GM19328 (cell line): ENCODE measurements around the gene RRAGD.
A peak's percentile ranks its signal among the peaks of the same experiment; 100 is the strongest.

ENCODE experiments used
- ATAC-seq: cut with Tn5 transposase; IDR thresholded peaks from one replicate; pipeline ENCODE4 v1.9.1; 2021; ENCODE audit warnings: mild to moderate bottlenecking, moderate library complexity; ENCODE audit not compliant: unreplicated experiment

The RRAGD gene, protein sequence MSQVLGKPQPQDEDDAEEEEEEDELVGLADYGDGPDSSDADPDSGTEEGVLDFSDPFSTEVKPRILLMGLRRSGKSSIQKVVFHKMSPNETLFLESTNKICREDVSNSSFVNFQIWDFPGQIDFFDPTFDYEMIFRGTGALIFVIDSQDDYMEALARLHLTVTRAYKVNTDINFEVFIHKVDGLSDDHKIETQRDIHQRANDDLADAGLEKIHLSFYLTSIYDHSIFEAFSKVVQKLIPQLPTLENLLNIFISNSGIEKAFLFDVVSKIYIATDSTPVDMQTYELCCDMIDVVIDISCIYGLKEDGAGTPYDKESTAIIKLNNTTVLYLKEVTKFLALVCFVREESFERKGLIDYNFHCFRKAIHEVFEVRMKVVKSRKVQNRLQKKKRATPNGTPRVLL

DNA sequence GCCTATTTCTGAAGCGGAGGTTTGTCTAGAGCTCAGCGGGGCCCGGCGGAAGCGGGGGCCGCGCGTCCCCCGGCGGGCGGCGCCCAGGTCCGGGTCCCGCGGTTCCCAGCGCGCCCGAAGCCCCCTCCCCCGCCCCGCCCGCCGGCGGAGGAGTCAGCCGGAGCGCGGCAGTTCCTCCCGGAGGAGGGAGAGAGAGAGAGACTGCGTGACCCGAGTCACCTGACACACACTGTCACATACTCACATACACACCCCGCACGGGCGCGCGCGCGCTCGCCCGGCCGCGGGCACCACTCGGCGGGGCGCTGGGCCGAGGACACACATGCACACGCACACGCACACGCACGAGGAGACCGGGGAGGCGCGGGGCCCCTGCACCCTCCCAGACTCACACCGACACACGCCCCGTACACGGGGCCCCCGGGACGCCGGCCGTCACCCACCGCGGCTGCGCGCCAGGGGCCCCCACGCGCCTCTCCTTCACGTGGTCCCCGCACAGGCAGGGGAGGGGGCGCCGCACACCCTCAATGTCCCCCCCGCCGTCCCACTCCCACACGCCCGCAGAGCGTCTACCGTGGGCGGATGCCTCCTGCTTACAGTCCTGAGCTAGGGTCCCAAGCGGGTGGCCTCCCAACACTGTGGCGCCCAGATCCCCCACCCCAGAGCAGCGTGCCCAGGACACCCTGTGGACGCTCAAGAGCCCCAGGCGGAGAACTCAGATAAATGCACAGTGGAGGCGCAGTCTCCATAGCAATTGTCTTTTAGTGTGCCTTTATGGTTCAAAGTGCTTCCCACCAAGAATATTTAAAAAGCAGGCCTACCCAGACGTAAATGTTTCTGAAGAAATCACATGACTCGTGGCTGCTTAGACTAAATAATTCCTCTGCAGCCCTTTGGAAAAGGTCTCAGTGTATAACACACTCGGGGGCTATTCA is at the start of gene RRAGD:
TSS of gene RRAGD (minus strand) at position 203 of the 935 bp plus-strand sequence. CDS start 280 bp downstream, outside the sequence.
- peak; percentile 68 for ATAC-seq

DNA sequence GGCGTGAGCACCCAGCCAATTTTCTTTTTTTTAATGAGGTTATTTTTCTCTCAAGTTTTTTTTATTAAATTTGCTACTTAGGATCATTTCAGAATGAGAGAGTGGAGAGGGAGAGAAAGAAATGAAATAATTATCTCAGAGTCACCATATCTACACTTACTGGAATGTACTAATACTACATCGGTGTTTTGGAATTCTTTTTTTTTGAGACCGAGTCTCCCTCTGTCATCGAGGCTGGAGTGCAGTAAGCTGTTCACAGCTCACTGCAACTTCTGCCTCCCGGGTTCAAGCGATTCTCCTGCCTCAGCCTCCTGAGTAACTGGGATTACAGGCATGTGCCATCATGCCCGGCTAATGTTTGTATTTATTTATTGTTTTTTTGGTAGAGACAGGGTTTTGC is 48.6 kb upstream of the RRAGD start:
- no peak for ATAC-seq

DNA sequence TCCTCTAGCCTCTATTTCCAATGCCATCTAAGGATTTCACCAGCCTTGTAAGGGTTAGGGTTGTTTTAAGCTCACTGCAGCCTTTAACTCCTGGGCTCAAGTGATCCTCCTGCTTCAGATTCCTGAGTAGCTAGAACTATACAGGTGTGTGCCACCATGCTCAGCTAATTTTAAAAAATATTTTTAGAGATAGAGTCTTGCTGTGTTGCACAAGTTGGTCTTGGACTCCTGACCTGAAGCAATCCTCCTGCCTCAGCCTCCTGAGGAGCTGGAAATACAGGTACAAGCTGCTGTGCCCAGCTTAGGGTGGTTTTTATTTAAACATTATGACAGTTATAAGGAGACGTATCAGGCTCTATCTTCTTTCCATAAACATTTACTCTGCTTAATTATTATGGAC is 47.4 kb upstream of the RRAGD start:
- ATAC-seq: no peak

DNA sequence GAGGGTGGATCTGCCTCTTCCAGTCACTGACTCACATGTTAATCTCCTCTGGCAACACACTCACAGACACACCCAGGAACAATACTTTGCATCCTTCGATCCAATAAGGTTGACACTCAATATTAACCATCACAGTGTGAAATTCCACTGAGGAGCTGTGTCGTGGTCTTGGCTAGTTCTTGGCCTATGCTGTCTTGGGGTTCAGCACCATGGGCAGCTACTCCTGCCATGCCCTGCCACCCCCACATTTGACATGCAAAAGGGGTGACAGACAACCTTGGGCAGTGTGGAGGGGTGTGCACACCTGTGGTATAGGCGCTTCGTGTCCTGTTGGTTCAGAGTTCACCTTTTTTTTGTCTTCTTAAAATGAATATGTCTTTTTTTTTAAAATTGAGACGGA is 46.6 kb upstream of the RRAGD start:
- ATAC-seq: no peak

DNA sequence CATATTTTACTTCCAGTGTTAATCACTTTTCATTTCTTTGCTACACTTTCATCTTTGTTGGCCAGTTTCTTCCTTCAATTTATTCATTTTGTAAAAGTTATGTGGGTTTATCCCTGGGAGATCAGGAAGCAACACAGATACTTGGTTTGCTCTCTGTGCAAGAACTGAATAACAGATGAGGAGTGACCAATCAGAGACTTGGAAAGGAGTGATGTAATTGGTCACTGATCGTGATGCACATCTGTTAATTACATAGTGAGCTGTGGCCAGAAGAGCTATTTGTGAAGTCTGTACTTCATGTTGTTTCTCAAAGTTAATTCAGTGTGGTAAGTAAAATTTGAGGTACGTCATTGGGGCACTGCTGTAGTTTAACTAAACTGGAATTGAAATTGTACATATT is 42.2 kb upstream of the RRAGD start:
- no peak for ATAC-seq

DNA sequence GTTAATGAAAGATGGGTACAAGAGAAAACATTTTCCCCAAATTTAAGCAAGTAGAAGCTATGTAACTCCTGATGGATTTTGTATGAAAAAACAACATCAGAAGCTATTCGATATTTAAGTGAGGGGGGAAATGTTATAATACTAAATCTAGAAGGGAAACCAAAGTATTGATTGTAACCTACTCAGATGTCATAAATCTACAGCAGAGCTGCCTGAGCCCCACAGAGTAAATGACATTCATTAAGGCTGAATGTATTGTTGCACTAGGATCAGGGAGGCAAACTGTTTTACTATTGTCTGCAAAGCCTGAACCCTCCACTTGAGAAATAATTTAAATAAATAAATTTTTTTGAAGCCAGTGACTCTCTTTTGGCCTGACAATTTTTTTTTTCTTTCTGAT is 40.2 kb upstream of the RRAGD start:
- no peak for ATAC-seq

DNA sequence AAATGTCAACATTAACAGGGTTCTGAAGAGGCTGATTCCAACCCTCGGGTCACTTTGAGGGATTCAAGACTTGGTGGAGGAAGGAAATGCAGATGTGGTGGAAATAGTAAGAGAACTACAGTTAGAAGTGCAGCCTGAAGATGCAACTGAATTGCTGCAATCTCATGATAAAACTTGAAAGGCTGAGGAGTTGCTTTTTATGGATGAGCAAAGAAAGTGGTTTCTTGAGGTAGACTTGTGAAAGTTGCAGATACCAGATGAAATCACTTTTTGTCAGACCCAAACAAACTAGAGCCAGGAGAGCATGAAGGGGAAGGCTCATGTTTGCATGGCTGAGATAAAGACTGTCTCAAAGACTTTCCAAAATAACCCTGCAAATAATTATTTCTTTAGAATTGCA is 37.1 kb upstream of the RRAGD start:
- ATAC-seq: no peak

DNA sequence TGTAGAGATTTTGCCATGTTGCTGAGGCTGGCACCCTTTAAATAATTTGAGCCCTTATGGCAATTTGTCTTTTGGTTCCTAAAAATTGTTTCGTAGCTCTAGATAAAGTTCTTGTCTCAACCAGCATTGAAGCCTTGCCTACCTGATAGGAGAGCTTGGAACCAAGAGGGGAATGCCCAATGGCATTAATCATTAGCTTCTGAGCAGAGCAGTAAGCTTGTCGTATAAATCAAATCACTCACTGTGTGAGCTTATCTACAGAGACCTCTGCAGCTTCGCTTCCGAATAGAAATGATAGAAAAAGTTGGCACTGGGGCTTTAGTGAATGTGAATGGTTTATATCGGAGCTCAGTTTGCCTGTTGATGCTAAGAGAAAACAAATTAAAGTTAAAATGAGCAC is 31.6 kb upstream of the RRAGD start:
- ATAC-seq: no peak

DNA sequence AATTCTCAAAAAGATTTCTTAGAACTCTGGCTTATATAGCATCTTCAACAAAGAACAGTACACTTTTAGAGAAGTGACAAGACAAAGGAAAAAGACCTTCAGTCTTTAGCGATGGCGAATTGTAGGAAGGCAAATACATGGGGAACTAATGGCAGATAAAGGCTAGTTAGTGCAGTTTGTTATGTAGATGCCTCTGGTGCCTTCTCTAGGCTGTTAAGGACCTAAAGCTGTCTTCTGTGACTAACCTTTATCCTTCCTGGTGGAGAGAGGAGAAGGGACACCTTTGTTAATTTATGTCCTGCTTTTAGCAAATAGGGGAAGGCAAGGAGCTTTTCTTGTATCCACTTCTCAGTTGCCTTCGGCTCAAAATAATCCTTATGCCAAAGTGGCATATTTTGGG is 28.1 kb upstream of the RRAGD start:
- ATAC-seq: no peak

DNA sequence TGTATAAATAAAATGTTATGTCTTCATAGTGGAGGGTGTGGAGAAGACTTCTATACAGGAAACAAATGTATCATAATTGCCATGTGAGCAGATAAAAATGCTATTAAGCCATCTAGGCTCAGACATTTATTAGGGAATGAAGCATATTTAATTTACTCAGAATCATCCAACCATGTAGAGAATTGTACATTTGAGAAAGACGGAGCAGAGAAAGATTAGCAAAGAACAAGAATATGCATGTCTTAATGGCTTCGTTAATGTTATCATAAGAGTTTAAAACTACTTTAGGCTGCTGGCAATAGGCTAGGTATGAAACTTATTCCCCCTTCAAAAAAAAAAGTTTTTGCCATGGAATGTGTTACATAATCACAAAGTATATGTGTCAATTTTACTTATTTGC is 26.9 kb upstream of the RRAGD start:
- ATAC-seq: no peak

DNA sequence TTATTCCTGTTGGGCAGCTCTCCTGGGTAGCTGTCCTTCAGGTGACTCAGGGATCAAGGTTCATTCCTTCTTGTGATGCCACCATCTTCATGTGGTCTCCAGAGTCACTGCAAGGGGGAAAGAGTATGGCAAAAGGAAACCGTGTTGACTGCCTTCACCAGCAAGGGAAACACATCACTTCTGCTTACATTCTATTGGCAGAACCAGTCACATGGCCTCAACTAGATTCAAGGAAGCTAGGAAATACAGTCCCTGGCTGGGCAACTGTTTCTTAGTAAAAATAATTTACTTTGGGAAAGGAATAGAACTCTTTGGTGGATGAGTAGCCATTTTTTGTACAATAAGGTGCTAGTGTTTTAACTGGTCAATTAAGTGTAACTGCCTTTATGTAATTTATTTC is 26.2 kb upstream of the RRAGD start:
- ATAC-seq: no peak

DNA sequence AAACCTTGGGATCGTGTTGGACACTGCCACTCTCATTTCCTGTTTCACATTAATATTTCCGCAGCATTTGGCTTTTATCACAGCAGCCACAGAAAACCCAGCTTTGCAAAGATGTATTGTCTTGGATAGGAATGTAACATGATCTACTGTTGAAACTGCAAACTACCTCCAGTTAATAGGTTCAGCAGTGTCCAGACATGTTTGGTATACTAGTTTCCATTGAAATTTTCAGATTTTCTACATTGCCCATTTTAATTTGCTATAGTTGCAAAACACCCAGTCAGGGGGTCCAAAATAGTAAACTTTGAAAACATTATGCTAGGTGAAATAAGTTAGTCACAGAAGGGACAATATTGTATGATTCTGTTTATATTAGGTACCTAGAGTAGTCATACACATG is 24.2 kb upstream of the RRAGD start:
- no peak for ATAC-seq

DNA sequence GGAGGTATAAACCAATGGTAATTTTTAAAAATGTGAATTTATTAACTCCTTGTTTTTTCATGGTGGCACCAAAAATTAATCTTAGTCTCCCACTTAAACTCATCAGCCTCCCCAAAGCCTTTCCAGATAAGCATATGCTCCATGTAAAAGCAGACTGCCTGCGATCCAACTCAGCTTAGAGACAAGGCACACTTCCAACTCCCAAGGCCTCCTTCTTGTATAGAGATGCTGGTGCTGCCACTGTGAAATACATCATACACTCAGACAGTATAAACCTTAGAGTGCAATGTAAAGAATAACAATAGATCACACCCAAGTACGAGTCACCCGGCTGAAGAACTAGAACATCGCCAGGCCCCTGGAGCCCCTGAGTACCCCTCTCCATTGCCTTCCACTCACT is 22.9 kb upstream of the RRAGD start:
- no peak for ATAC-seq

DNA sequence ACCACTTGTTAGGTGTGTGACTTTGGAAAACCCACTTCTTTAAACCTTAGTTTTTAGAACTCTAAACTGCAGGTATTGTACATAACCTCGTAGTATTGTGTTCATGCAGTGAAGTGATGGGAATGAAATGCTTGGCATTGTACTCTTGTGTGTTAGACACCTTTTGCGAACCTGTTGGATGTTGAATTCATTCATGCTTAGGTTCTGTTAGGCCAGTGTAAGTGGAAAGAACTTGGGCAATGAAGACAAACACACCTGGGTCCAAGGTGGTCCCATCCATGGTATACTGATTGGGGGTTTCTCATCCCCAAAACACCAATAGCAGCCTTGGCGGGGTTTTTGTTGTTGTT is 22.1 kb upstream of the RRAGD start:
- ATAC-seq: no peak

DNA sequence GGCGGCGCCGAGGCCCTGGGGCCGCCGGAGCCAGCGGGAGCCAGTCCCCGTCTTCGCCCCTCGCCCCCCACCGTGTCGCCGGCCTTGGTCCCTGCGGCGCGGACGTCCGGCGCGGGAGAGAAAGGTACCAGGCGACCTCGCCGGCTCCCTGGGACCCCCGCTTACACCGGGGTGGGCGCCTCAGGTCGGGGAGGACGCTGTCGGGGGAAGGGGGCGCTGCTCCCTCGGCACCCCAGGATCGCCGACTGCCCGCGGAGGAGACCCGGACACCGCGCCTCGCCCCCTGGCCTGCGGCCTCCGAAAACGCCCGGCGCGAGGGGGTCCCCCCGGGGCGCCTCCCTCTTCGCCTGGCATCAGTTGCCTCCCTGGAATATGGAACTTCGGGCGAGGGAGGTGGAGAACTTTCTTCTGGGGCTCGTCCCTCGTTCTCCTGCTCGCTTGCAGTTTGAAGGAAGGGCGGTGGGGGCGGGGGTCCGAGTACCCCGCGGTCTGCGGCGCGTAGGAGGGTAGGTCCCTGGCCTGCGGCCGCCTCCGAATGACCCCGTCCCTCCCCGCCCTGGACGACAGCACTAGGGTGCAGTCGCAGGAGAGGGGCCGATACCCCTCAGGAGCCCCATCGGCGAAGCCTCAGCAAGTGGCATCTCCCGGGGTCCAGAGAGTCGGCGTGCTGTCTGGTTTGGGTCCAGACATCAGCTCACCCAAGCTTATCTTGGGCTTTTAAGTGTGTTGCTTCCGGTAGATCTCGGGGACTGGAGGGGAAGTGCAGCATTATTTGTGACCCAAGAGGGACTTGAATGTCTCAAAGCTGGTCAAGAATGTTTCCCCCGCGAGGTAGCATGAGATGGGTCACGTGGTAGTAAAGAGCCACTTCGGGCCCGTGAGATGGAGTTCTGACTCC is 21.4 kb upstream of the RRAGD start:
- no peak for ATAC-seq

DNA sequence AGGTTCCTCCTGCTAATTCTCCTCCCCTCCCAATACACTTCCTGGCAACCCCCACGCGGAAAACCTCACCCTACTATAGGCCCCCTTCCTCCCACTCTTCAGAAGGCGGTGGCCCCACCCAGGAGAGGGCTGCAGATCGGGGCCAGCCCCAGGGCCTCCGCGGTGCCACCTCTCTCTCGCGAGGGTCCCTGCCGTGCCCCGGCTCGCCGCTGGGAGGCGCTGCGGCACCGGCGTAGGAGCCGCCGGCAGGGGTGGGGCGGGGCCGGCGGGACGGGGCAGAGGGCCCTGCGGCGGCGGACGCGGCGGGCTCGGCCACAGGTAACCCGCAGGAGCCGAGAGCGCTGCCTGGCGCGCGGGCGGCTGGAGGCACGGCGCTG is 20.8 kb upstream of the RRAGD start, which contains the start of gene ANKRD6:
TSS of gene ANKRD6 (plus strand) at position 278 of the 377 bp plus-strand sequence. CDS start 133,825 bp downstream, outside the sequence.
- ATAC-seq: peak; percentile 89

DNA sequence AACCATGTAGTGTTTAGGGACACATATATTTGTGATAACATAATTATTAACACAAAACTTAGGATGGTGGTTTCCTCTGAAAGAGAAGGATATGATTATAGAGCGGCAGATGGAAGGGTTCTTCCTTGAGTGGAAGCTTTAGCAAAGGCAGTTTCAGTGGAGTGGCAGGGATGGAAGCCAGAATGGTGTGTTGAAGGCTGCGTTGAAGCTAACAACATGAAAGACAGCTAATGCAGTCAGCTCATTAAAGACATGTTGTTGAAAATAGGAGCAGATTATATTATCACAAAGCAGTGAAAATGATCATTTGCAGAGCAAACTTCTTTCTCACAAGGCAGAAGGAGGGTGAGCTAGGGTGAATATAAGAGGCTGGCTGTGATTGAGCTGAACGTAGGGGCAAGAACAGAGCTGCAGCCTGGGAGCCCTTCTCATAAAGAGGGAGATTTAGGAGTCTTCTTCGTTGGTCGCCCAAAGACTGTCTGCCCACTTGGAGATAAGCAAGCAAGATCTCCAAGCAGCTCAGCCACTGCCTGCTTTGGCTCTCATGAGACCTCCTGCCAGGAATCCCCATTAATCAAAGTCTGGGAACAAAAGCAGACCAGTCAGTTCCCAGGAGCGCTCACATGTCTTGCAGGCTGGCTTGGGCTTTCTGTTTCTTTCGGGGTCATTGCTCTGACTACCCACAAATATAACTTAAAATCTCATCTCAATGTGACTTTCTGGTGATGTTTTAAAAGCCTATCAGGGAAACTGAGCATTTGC is 18.3 kb upstream of the RRAGD start:
- ATAC-seq: no peak

DNA sequence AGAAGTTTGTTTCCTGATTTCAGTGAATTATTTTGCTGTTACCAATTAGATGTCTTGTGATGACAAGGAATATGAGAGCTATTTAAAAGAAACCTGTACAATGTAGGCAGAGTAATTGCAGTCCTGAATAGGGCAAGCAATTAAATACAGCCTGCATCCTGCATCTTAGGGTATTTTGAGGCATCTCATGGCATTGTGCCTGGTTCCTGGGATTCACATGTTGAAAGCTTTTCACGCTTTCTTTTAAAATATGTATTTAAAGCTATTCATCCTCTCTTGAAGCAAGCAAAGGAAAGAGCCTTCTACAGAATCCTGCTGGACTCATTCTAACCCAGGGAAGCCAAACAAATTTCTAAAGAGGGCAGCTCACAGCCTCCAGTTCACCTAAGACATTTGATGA is 4.7 kb upstream of the RRAGD start:
- ATAC-seq: no peak

DNA sequence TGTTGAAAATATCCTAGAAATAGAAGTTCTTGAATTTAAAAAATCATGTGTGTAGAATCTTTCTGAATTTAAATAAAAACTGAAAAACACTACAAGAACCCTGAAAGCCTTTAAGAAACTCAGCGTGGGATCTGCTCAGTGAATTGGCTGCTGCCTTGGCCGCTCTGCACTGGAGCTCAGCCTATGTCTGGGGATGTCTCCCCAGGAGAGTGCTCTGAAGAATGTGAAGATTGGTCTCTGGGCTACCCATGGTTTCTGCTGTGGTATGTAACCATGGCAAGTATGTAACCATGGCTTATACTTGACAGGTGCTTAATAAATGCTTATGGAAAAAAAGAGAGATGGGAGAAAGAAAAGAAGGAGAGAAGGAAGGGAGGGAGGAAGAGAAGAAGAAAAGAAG is 3.1 kb upstream of the RRAGD start:
- ATAC-seq: no peak

DNA sequence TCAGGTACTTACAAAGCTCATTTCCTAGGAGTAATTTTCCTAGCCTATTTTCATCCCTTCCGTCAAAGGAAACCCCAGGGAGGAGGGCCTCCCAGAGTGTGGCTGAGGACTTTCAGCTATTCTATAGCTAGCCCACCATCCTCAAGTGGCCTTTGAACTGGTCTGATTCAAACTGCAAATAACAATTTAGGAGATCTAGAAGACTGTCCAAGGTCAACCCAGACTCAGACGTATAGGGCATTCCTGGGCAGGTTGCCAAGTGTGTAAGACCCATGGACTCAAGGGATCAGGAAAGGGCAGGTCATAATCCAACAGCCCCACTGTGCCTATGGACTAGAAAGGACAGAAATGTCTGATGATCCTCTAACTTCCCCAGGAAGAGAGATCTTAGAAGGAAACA is 2.1 kb upstream of the RRAGD start:
- ATAC-seq: no peak
